ENCODE data around the gene SLC45A2.

DNA sequence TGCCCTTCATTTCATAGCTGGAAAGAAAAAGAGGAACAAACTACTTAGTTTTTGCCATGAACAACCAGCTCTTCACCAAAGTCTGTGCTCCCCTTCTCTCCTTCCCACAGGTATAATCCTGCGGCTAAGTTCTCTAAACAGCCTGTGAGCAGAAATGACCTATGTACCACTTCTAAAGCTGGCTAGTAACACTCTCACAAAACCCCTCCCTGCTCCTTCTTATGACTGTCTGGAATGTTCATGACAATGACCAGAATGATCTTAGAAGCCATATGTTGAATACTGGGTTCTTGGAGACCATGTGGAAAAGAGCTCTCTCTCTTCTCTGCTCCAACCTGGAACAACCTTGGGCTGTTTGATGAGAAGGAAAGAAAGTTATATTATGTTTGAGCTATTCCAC, 36.2 kb upstream of the SLC45A2 start:
- TF ChIP-seq, protein P1, sequence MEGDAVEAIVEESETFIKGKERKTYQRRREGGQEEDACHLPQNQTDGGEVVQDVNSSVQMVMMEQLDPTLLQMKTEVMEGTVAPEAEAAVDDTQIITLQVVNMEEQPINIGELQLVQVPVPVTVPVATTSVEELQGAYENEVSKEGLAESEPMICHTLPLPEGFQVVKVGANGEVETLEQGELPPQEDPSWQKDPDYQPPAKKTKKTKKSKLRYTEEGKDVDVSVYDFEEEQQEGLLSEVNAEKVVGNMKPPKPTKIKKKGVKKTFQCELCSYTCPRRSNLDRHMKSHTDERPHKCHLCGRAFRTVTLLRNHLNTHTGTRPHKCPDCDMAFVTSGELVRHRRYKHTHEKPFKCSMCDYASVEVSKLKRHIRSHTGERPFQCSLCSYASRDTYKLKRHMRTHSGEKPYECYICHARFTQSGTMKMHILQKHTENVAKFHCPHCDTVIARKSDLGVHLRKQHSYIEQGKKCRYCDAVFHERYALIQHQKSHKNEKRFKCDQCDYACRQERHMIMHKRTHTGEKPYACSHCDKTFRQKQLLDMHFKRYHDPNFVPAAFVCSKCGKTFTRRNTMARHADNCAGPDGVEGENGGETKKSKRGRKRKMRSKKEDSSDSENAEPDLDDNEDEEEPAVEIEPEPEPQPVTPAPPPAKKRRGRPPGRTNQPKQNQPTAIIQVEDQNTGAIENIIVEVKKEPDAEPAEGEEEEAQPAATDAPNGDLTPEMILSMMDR (conservative IDR thresholded peaks at IDR 0.05; ENCODE audit: low read depth, low read length), result no peak
- no peak for TF ChIP-seq EZH2 (IDR thresholded peaks at IDR 0.05; ENCODE audit: borderline replicate concordance, low read depth, low read length, poor library complexity, severe bottlenecking)

All from A673 (cell line).